Esophagus squamous epithelium (tissue), 5 donors: ENCODE results near the gene UBLCP1. TPM values are rescaled to one million over a fixed set of nuclear protein-coding genes. Genes with fewer than 3 reads are reported as not detected.
"Not testable (repeated sequence)": the region's sequence is repeated elsewhere in the genome, so short reads cannot be mapped to it uniquely, and the experiment has no call there.

Source experiments
- DNase-seq: peaks from one replicate; lab custom pipeline; 2025; lab: John Stamatoyannopoulos, UW
- H3K27ac ChIP-seq, 4 donors: fragments of 200-600 bp; sonication (generic); one replicate each; pipeline ENCODE4 v1.5.1; 2016 to 2019; ENCODE audit warnings: mild to moderate bottlenecking in 1 of 4
- H3K27me3 ChIP-seq, 4 donors: fragments of 200-600 bp; sonication (generic); 1 replicate in 3 of 4; 2 replicates in 1 of 4; pipeline versions ENCODE4 v1.5.1 to v1.6.0; 2017 to 2021; ENCODE audit warnings: antibody characterized with exemption in 1 of 4
- H3K36me3 ChIP-seq, 3 donors: fragments of 200-600 bp; sonication (generic); one replicate each; pipeline ENCODE4 v1.5.1; 2016 to 2019
- H3K4me1 ChIP-seq, 3 donors: fragments of 200-600 bp; sonication (generic); one replicate each; pipeline ENCODE4 v1.5.1; 2017 to 2019
- H3K4me3 ChIP-seq, 4 donors: fragments of 200-600 bp; sonication (generic); 1 replicate in 3 of 4; 2 replicates in 1 of 4; pipeline ENCODE4 v1.5.1; 2016 to 2019; ENCODE audit warnings: mild to moderate bottlenecking in 2 of 4, moderate library complexity in 1 of 4
- H3K9me3 ChIP-seq, 3 donors: fragments of 200-600 bp; sonication (generic); one replicate each; pipeline ENCODE4 v1.5.1; 2016 to 2019
- CTCF ChIP-seq, 6 experiments: fragments of 450-650 bp in 4 of 6; fragments of 200-600 bp in 2 of 6; sonication (generic) in 2 of 6; IDR thresholded peaks; one replicate each; pipeline ENCODE4 v1.5.1; 2016 to 2019; ENCODE audit warnings: antibody characterized with exemption in 6 of 6, mild to moderate bottlenecking in 4 of 6, moderate library complexity in 4 of 6
- POLR2A ChIP-seq, 4 donors: fragments of 450-650 bp; IDR thresholded peaks; one replicate each; pipeline ENCODE4 v1.6.1; 2017; ENCODE audit warnings: antibody characterized with exemption in 4 of 4, mild to moderate bottlenecking in 4 of 4, moderate library complexity in 3 of 4
- WGBS, 2 donors: methylation state at CpG; one replicate each; pipeline ENCODE4 v1.1.5; 2018; 5-methylcytosine and 5-hydroxymethylcytosine counted together
- intact Hi-C: fragments of 100-400 bp; cut with DNase I; formaldehyde crosslinking; loops from one replicate; pipeline ENCODE4 v1.15.0; 2022
- total RNA-seq, 4 donors: library from RNA; depleted of rRNA; stranded (reverse); fragments of >200 nt; gene quantifications; one replicate each; pipeline ENCODE4 v1.1.0, GENCODE V29; 2016
- donor health status: DM: yes; HTN: yes; CAD: no.

UBLCP1 gene
- total RNA-seq, 4 donors from 2014 or later, result 19.0 to 34.9 (median 24.6) TPM

- H3K36me3 ChIP-seq, result peaks cover 0 to 5% (median 0%) of the 10 kb centered on the region in 3 donors
- H3K4me3 ChIP-seq, result peak overlapping the region; percentile 79 to 96 (median 93)
- H3K27ac ChIP-seq, result peak overlapping the region; percentile 90 to 97 (median 96)
- WGBS, 2 donors, result 17 to 24% methylated on average over 10 of the region's 10 CpGs
- H3K9me3 ChIP-seq, result no peaks in the 10 kb centered on the region
- no peak for DNase-seq
- peaks cover 9 to 22% (median 12%) of the 10 kb centered on the region in 3 donors for H3K4me1 ChIP-seq
- intact Hi-C loops, result loop anchor here (5.0 to 10.0 kb wide), 2 partner anchors 55 to 108 kb away; partner anchors contain the start of gene RNF145
- peaks cover 0 to 11% (median 0%) of the 10 kb centered on the region in 4 donors for H3K27me3 ChIP-seq
- TF ChIP-seq POLR2A (IDR thresholded peaks at IDR 0.05) (no peak), CTCF (IDR thresholded peaks at IDR 0.05) (no peak)
Measured at GRCh38 chr5:159262472-159262858, 625 bp upstream of the UBLCP1 start.

DNA sequence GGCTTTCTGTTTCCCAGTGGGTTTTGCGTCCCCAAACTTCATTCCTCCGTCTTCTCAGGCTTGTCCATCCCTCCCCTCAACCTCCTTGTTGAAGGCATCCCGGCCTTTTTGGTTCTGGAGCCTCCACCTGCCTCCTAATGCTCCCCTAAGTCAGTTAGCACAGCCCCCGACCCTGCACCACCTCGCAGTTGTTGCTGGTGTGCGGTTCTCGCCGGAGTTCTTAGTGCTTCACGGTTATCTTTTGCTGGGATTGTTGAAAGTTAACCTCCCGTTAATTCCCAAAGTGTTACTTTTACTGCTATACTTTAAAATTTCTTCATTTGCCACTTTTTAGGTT is 447 bp downstream of the UBLCP1 start:
- no peaks in the 10 kb centered on the region for H3K9me3 ChIP-seq
- peaks cover 0 to 3% (median 0%) of the 10 kb centered on the region in 4 donors for H3K27me3 ChIP-seq
- H3K27ac ChIP-seq, result peak overlapping the region; percentile 90 to 97 (median 96)
- WGBS, 2 donors, result 4 to 7% methylated on average over 10 of the region's 10 CpGs
- peaks cover 9 to 22% (median 12%) of the 10 kb centered on the region in 3 donors for H3K4me1 ChIP-seq
- TF ChIP-seq POLR2A (IDR thresholded peaks at IDR 0.05) (no peak), CTCF (IDR thresholded peaks at IDR 0.05) (no peak)
- H3K36me3 ChIP-seq, result peaks cover 0 to 5% (median 0%) of the 10 kb centered on the region in 3 donors
- DNase-seq, result no peak
- intact Hi-C loops, result loop anchor here (5.0 to 10.0 kb wide), 2 partner anchors 56 to 109 kb away; partner anchors contain the start of gene RNF145
- peak overlapping the region; percentile 79 to 96 (median 93) for H3K4me3 ChIP-seq

GRCh38 chr5:159266764-159267163 is 3.7 kb downstream of the UBLCP1 start:
- H3K36me3 ChIP-seq, result peaks cover 0 to 34% (median 0%) of the 10 kb centered on the region in 3 donors
- intact Hi-C loops, result loop anchor here (10.0 kb wide), 1 partner anchor 112 kb away; no protein-coding TSS in a partner anchor
- WGBS, 2 donors, result 75 to 100% methylated on average over 2 of the region's 2 CpGs
- H3K4me1 ChIP-seq, result peaks cover 9 to 22% (median 12%) of the 10 kb centered on the region in 3 donors
- not testable (repeated sequence) for DNase-seq, H3K9me3 ChIP-seq, H3K27me3 ChIP-seq, H3K4me3 ChIP-seq, H3K27ac ChIP-seq

DNA sequence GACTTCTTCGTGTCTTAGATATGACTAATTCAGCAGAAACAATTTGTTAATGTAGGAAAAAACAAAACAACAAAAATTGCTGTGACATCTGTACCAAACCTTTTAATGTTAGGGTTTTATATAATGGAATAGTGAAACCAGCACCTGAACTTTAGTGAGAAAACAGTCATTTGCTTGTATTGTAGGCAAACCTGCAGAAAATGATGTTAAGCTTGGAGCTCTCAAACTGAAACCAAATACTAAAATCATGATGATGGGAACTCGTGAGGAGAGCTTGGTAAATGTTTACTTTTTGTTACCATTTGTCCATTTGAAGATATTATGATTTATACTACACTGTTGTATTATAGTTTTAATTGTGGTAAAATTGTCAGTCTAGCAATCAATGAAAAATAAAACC is 6.6 kb downstream of the UBLCP1 start:
- Histone ChIP-seq H3K9me3 (no peaks in the 10 kb centered on the region), H3K27me3 (no peaks in the 10 kb centered on the region), H3K4me3 (no peak overlapping the region), H3K36me3 (peaks cover 0 to 53% (median 5%) of the 10 kb centered on the region in 3 donors), H3K4me1 (peaks cover 0 to 15% (median under 1%) of the 10 kb centered on the region in 3 donors), H3K27ac (no peak overlapping the region)
- intact Hi-C loops, result loop anchor here (10.0 kb wide), 1 partner anchor 115 kb away; no protein-coding TSS in a partner anchor
- 66 to 80% methylated on average over 2 of the region's 2 CpGs for WGBS, 2 donors
- no peak for TF ChIP-seq POLR2A (IDR thresholded peaks at IDR 0.05)
- no peak for TF ChIP-seq CTCF (IDR thresholded peaks at IDR 0.05)
- DNase-seq, result no peak

DNA sequence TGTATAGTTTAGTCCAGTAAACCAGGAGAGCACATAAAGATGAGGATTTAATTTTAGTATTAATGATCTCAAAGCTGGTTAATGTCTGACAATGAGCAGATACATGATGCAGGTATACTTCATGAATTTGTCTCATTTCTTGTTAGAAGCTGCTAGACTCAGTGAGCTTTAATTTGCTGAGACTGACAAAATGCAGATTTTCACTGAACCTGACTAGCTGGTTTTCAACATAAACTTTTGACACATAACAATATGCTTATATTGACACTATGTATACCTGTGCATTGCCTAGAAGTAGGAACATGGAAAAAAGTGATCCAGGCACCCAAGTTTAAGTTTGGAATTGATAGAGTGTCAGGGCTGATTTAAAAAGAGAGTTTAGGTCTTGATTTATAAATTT is 10.8 kb downstream of the UBLCP1 start:
- intact Hi-C loops, result no loop called here
- H3K36me3 ChIP-seq, result peaks cover 0 to 81% (median 8%) of the 10 kb centered on the region in 3 donors
- TF ChIP-seq CTCF (IDR thresholded peaks at IDR 0.05), result no peak
- no peak for TF ChIP-seq POLR2A (IDR thresholded peaks at IDR 0.05)
- H3K4me1 ChIP-seq, result peaks cover 0 to 17% (median 0%) of the 10 kb centered on the region in 3 donors
- no peaks in the 10 kb centered on the region for H3K9me3 ChIP-seq
- H3K27ac ChIP-seq, result peak overlapping the region in 2 of 4 donors; percentile 44 to 60
- H3K27me3 ChIP-seq, result no peaks in the 10 kb centered on the region
- DNase-seq, result no peak
- H3K4me3 ChIP-seq, result no peak overlapping the region
